ENCODE results near the gene TRMT5. TPM values are rescaled to one million over a fixed set of nuclear protein-coding genes. Genes with fewer than 3 reads are reported as not detected.

Gene TRMT5
- total and polyA plus RNA-seq, 2 donors (not counting 3 experiments of a cell fraction or from before 2014, with no cell fraction given) = 2.4 to 12.6 TPM

DNA sequence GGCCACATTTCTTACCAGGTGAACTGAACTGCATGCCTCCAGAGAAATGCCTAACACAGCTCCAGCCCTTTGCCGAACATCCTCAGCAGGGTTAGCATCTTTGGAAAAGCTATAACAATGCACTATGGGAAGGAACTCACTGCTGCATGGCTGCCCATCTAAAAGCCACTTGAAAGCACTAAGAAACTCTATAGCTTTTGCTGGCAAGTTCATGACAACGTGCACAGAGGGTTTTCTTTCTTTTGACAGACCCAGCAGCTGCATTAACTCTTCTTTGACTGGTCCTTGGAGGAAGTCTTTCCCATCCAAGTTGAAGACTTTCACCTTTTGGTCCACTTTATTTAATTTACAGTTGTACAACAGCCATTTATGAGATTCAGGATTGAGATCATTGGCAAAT lies 5.3 kb downstream of the TRMT5 start:
- Histone ChIP-seq H3K4me3 (replicated peaks in 1 of 3; ENCODE audit: insufficient read depth in 1 of 3, low read depth in 1 of 3, low read length in 3 of 3) (no peak overlapping the region), H3K9me1 (replicated peaks; ENCODE audit: control insufficient read depth, extremely low read depth, insufficient read depth, low read length) (no peaks in the 10 kb centered on the region), H3K9ac (replicated peaks; ENCODE audit: extremely low read depth, insufficient read depth, low read length) (no peak overlapping the region), H3K9me3 (replicated peaks; ENCODE audit: control insufficient read depth, insufficient read depth, low read length) (no peaks in the 10 kb centered on the region), H3K27ac (ENCODE audit: insufficient read depth, low read depth, low read length) (no peak overlapping the region), H3K79me2 (ENCODE audit: control insufficient read depth, insufficient read depth, low read length) (peaks cover 16% of the 10 kb centered on the region), H3K4me2 (ENCODE audit: insufficient read depth, low read length) (no peak overlapping the region), H4K20me1 (replicated peaks; ENCODE audit: control insufficient read depth, extremely low read depth, insufficient read depth, low read length) (no peaks in the 10 kb centered on the region), H3K27me3 (ENCODE audit: control insufficient read depth in 2 of 2, insufficient read depth in 2 of 2, low read length in 2 of 2) (no peaks in the 10 kb centered on the region), H2AFZ (ENCODE audit: low read depth, low read length) (no peak overlapping the region), H3K4me1 (ENCODE audit: control insufficient read depth, extremely low read depth, insufficient read depth, low read length) (peaks cover 31% of the 10 kb centered on the region), H3K36me3 (ENCODE audit: control insufficient read depth in 2 of 2, extremely low read depth in 1 of 2, insufficient read depth in 2 of 2, low read length in 2 of 2) (peaks cover 2 to 7% of the 10 kb centered on the region in 2 experiments)
- ChIA-PET CTCF (no interaction called here), POLR2A (no interaction called here)
- intact Hi-C loops (cut with micrococcal nuclease) (no loop called here), dilution Hi-C loops (cut with MboI; ENCODE audit: extremely low pct_ligation_motif_present, low sequenced_read_pairs) (no loop called here)
- TF ChIP-seq GATA2 (IDR thresholded peaks at IDR 0.05; ENCODE audit: insufficient read depth, insufficient read length, low read depth, low read length) (no peak), JUN (IDR thresholded peaks at IDR 0.05; ENCODE audit: borderline replicate concordance, insufficient read depth, insufficient read length, low read depth) (no peak), EZH2 (IDR thresholded peaks at IDR 0.05; ENCODE audit: borderline replicate concordance, low read depth, low read length, severe bottlenecking) (no peak), POLR2AphosphoS5 (IDR thresholded peaks at IDR 0.05; ENCODE audit: insufficient read depth, low read depth, low read length) (no peak), POLR2A (IDR thresholded peaks at IDR 0.05; ENCODE audit: low read depth, low read length) (no peak), MYC (IDR thresholded peaks at IDR 0.05; ENCODE audit: low read depth, low read length) (no peak), FOS (IDR thresholded peaks at IDR 0.05; ENCODE audit: borderline replicate concordance, insufficient read depth, low read length) (no peak)
- TF ChIP-seq, protein P1, sequence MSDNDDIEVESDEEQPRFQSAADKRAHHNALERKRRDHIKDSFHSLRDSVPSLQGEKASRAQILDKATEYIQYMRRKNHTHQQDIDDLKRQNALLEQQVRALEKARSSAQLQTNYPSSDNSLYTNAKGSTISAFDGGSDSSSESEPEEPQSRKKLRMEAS (IDR thresholded peaks at IDR 0.05; ENCODE audit: insufficient read depth, insufficient read length) = no peak
- TF ChIP-seq, protein P2, sequence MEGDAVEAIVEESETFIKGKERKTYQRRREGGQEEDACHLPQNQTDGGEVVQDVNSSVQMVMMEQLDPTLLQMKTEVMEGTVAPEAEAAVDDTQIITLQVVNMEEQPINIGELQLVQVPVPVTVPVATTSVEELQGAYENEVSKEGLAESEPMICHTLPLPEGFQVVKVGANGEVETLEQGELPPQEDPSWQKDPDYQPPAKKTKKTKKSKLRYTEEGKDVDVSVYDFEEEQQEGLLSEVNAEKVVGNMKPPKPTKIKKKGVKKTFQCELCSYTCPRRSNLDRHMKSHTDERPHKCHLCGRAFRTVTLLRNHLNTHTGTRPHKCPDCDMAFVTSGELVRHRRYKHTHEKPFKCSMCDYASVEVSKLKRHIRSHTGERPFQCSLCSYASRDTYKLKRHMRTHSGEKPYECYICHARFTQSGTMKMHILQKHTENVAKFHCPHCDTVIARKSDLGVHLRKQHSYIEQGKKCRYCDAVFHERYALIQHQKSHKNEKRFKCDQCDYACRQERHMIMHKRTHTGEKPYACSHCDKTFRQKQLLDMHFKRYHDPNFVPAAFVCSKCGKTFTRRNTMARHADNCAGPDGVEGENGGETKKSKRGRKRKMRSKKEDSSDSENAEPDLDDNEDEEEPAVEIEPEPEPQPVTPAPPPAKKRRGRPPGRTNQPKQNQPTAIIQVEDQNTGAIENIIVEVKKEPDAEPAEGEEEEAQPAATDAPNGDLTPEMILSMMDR (IDR thresholded peaks at IDR 0.05; ENCODE audit: extremely low read depth in 1 of 2, insufficient read depth in 1 of 2, low read depth in 1 of 2, low read length in 2 of 2) = no peak
- no TSS peak for BruUV-seq (replicated peaks)
- DNase-seq (ENCODE audit: low read depth, low spot score) (no peak), FAIRE-seq (no peak)

All from endothelial cell of umbilical vein (primary cell).